DMS79 (cell line): Measurements from ENCODE around the gene EXOC6.
A peak's percentile ranks its signal among the peaks of the same experiment; 100 is the strongest.

Experiments
- DNase-seq: peaks from one replicate; lab custom pipeline; 2025; lab: John Stamatoyannopoulos, UW

EXOC6 gene

GRCh38 chr10:92834331-92834730 is 14.0 kb upstream of the EXOC6 start:
- DNase-seq = no peak

- no peak for DNase-seq
Observed at GRCh38 chr10:92834986-92835385, 13.3 kb upstream of the EXOC6 start.

GRCh38 chr10:92837456-92837855 is 10.9 kb upstream of the EXOC6 start:
- no peak for DNase-seq

GRCh38 chr10:92839191-92840085 is 8.9 kb upstream of the EXOC6 start:
- DNase-seq = no peak

- no peak for DNase-seq
Observed at GRCh38 chr10:92844746-92845145, 3.6 kb upstream of the EXOC6 start.

- DNase-seq = no peak
Observed at GRCh38 chr10:92845921-92846320, 2.4 kb upstream of the EXOC6 start.

GRCh38 chr10:92846344-92846743 is 2.0 kb upstream of the EXOC6 start:
- no peak for DNase-seq

- DNase-seq = no peak
Observed at GRCh38 chr10:92846854-92847201, 1.5 kb upstream of the EXOC6 start.

GRCh38 chr10:92847202-92847864 is 987 bp upstream of the EXOC6 start:
- peak; percentile 32 for DNase-seq

- no peak for DNase-seq
Observed at GRCh38 chr10:92848037-92848440, 281 bp upstream of the EXOC6 start.

- no peak for DNase-seq
Observed at GRCh38 chr10:92849234-92849525, 860 bp downstream of the EXOC6 start.

GRCh38 chr10:92849576-92850090 is 1.3 kb downstream of the EXOC6 start:
- DNase-seq = no peak

GRCh38 chr10:92850185-92850584 is 1.9 kb downstream of the EXOC6 start:
- no peak for DNase-seq

GRCh38 chr10:92851003-92851402 is 2.7 kb downstream of the EXOC6 start:
- DNase-seq = no peak

- no peak for DNase-seq
Observed at GRCh38 chr10:92855560-92855959, 7.2 kb downstream of the EXOC6 start.

- no peak for DNase-seq
Observed at GRCh38 chr10:92857904-92858514, 9.7 kb downstream of the EXOC6 start.

- DNase-seq = no peak
Observed at GRCh38 chr10:92867235-92867634, 18.9 kb downstream of the EXOC6 start.

- DNase-seq = no peak
Observed at GRCh38 chr10:92868036-92868435, 19.7 kb downstream of the EXOC6 start.

GRCh38 chr10:92868557-92868956 is 20.2 kb downstream of the EXOC6 start:
- DNase-seq = no peak

- DNase-seq = no peak
Observed at GRCh38 chr10:92873029-92873428, 24.7 kb downstream of the EXOC6 start.

GRCh38 chr10:92876509-92877036 is 28.3 kb downstream of the EXOC6 start:
- no peak for DNase-seq

GRCh38 chr10:92880233-92880861 is 32.0 kb downstream of the EXOC6 start:
- no peak for DNase-seq
